ENCODE measurements around the gene RNF123. TPM values are rescaled to one million over a fixed set of nuclear protein-coding genes. Genes with fewer than 3 reads are reported as not detected.

The RNF123 gene
- total RNA-seq, 1 experiment from 2014 or later: 40.6 TPM

DNA sequence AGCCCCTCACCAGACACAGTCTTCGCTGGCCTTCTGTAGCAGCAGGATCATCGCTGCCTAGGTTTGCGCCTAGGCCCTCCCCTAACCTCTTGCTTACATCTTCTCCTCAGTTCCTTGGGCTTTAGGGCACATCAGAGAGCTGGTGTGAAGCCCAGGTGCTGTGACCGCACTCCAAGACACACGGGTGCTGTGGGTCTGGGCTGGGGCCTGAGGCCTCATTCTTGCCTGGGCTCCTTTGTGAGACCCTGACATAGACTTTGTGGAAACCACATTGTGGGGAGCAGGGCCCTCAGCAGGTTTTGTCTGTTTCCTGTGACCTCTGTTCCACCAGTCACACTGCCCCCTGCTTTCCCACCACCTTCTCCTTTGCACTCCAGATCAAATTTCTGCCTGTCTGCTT lies 22.1 kb downstream of the RNF123 start:
- Histone ChIP-seq H3K18ac (ENCODE audit: insufficient read length, low read depth, low read length) (no peak overlapping the region), H3K79me2 (ENCODE audit: insufficient read depth, low read length) (no peaks in the 10 kb centered on the region), H3K23ac (ENCODE audit: insufficient read length, low read depth, low read length) (no peak overlapping the region), H3T11ph (ENCODE audit: low read length) (no peak overlapping the region), H4K20me1 (ENCODE audit: control insufficient read depth, insufficient read depth, insufficient read length) (no peaks in the 10 kb centered on the region), H3K56ac (ENCODE audit: insufficient read length, low read depth, low read length) (no peak overlapping the region), H3K27ac (ENCODE audit: insufficient read length, low read depth, low read length) (no peak overlapping the region), H3K4me2 (ENCODE audit: insufficient read depth, insufficient read length, low read length) (no peak overlapping the region), H4K91ac (ENCODE audit: insufficient read length, low read depth, low read length) (no peak overlapping the region), H3K9me3 (ENCODE audit: control insufficient read depth, low read depth, low read length) (no peaks in the 10 kb centered on the region), H2BK12ac (ENCODE audit: insufficient read length, low read depth, low read length) (no peak overlapping the region), H2BK15ac (ENCODE audit: low read depth, low read length) (no peak overlapping the region), H3K79me1 (ENCODE audit: insufficient read depth, low read depth, low read length, poor library complexity, severe bottlenecking) (no peaks in the 10 kb centered on the region), H2AK5ac (ENCODE audit: insufficient read length, low read length) (no peak overlapping the region), H4K8ac (replicated peaks; ENCODE audit: insufficient read length, low read depth, low read length) (no peak overlapping the region), H3K23me2 (ENCODE audit: insufficient read length, low read depth, low read length, poor library complexity, severe bottlenecking) (no peaks in the 10 kb centered on the region), H3K4ac (ENCODE audit: low read depth, low read length) (no peak overlapping the region), H3K27me3 (ENCODE audit: insufficient read depth, low read length) (no peaks in the 10 kb centered on the region), H3K14ac (ENCODE audit: insufficient read depth, low read length) (no peak overlapping the region), H2BK5ac (ENCODE audit: insufficient read length, low read length) (no peak overlapping the region), H2BK120ac (ENCODE audit: low read depth, low read length, poor library complexity, severe bottlenecking) (no peak overlapping the region), H4K5ac (ENCODE audit: insufficient read length, low read depth, low read length) (no peak overlapping the region), H3K4me1 (ENCODE audit: insufficient read depth, low read length) (no peaks in the 10 kb centered on the region), H2AFZ (ENCODE audit: low read length) (no peak overlapping the region), H2BK20ac (ENCODE audit: low read depth, low read length, poor library complexity, severe bottlenecking) (no peak overlapping the region), H3K9ac (ENCODE audit: extremely low read depth, insufficient read length, low read length) (no peak overlapping the region)
- no peak for DNase-seq
- Mint-ChIP-seq H3K36me3 (ENCODE audit: insufficient read depth in 1 of 3, low read depth in 3 of 3) (peaks cover 0 to 19% (median 14%) of the 10 kb centered on the region in 3 experiments; a peak in 4 of 7 replicates), H3K4me1 (no peaks in the 10 kb centered on the region), H3K27ac (peak overlapping the region in 1 of 3 experiments; percentile 35; a peak in 2 of 7 replicates), H3K9me3 (no peaks in the 10 kb centered on the region), H3K27me3 (ENCODE audit: low read depth) (no peaks in the 10 kb centered on the region; the same call in 1 of the 2 replicates), H3K4me3 (no peak overlapping the region)
- WGBS (ENCODE audit: extremely low coverage, insufficient read length, low lambda C conversion rate): no CpG with 5 or more reads among the region's 5 CpGs
- TF ChIP-seq, protein P1, sequence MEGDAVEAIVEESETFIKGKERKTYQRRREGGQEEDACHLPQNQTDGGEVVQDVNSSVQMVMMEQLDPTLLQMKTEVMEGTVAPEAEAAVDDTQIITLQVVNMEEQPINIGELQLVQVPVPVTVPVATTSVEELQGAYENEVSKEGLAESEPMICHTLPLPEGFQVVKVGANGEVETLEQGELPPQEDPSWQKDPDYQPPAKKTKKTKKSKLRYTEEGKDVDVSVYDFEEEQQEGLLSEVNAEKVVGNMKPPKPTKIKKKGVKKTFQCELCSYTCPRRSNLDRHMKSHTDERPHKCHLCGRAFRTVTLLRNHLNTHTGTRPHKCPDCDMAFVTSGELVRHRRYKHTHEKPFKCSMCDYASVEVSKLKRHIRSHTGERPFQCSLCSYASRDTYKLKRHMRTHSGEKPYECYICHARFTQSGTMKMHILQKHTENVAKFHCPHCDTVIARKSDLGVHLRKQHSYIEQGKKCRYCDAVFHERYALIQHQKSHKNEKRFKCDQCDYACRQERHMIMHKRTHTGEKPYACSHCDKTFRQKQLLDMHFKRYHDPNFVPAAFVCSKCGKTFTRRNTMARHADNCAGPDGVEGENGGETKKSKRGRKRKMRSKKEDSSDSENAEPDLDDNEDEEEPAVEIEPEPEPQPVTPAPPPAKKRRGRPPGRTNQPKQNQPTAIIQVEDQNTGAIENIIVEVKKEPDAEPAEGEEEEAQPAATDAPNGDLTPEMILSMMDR (conservative IDR thresholded peaks at IDR 0.05): no peak

All from H9 (cell line).